HEK293 (cell line): ENCODE results near the gene TACR2.

Source experiments
- HOXA7 ChIP-seq: sonication (generic); formaldehyde crosslinking; IDR thresholded peaks from 2 replicates; pipeline ENCODE4 v1.8.1; 2022; ENCODE audit warnings: missing genetic modification reagents, borderline replicate concordance
- YY1 ChIP-seq: fragments of 450-650 bp; formaldehyde crosslinking; IDR thresholded peaks from 2 replicates; pipeline ENCODE4 v1.5.1; 2018; ENCODE audit warnings: missing biosample characterization, missing genetic modification characterization
- ZBTB17 ChIP-seq: fragments of 450-650 bp; formaldehyde crosslinking; IDR thresholded peaks from 2 replicates; pipeline ENCODE4 v1.5.1; 2016; ENCODE audit warnings: missing biosample characterization, missing genetic modification characterization
- ZNF426 ChIP-seq: fragments of 450-650 bp; formaldehyde crosslinking; IDR thresholded peaks from 2 replicates; pipeline ENCODE4 v1.5.1; 2017; ENCODE audit warnings: missing biosample characterization, missing genetic modification characterization, mild to moderate bottlenecking, inconsistent platforms, moderate library complexity
- ZNF776 ChIP-seq: fragments of 450-650 bp; formaldehyde crosslinking; IDR thresholded peaks from 2 replicates; pipeline ENCODE4 v1.5.0; 2017; ENCODE audit warnings: missing biosample characterization, missing genetic modification characterization, borderline replicate concordance
- TF ChIP-seq, protein P1 (sequence below): fragments of 450-650 bp; formaldehyde crosslinking; IDR thresholded peaks from 2 replicates; pipeline ENCODE4 v1.5.1; 2016; ENCODE audit warnings: missing biosample characterization, missing genetic modification characterization
- TF ChIP-seq, protein P2 (sequence below): sonication (generic); formaldehyde crosslinking; IDR thresholded peaks from 2 replicates; pipeline ENCODE4 v1.8.1; 2022; ENCODE audit warnings: mild to moderate bottlenecking, moderate library complexity, missing genetic modification reagents
- TF ChIP-seq, protein P3 (sequence below): fragments of 450-650 bp; formaldehyde crosslinking; conservative IDR thresholded peaks from 2 replicates; pipeline ENCODE4 v1.5.1; 2016; ENCODE audit warnings: low read depth, missing biosample characterization, missing genetic modification characterization

DNA sequence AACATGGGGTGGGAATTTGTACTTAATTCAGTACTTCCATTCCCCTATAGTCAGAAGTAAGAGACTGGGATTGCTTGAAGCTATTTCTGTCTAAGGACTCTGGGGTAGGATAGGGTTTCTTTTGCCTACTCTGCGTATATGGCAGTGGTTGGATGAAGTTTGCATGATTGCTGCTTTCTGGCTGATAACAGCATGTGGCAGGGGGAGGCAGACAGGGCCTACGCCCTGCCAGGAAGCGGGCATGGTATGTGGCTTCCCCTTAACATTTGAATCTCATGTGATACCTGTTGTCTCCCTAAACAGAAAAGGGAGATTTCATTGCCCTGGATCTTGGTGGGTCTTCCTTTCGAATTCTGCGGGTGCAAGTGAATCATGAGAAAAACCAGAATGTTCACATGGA is 57.1 kb downstream of the TACR2 start:
- TF ChIP-seq YY1 (tag by site-specific recombination) (no peak), ZBTB17 (tag by site-specific recombination) (no peak), HOXA7 (CRISPR knock-in tag) (no peak), ZNF426 (tag by site-specific recombination) (no peak), ZNF776 (tag by site-specific recombination) (no peak)
- TF ChIP-seq, protein P1, sequence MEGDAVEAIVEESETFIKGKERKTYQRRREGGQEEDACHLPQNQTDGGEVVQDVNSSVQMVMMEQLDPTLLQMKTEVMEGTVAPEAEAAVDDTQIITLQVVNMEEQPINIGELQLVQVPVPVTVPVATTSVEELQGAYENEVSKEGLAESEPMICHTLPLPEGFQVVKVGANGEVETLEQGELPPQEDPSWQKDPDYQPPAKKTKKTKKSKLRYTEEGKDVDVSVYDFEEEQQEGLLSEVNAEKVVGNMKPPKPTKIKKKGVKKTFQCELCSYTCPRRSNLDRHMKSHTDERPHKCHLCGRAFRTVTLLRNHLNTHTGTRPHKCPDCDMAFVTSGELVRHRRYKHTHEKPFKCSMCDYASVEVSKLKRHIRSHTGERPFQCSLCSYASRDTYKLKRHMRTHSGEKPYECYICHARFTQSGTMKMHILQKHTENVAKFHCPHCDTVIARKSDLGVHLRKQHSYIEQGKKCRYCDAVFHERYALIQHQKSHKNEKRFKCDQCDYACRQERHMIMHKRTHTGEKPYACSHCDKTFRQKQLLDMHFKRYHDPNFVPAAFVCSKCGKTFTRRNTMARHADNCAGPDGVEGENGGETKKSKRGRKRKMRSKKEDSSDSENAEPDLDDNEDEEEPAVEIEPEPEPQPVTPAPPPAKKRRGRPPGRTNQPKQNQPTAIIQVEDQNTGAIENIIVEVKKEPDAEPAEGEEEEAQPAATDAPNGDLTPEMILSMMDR (tag by site-specific recombination) = no peak
- TF ChIP-seq, protein P2, sequence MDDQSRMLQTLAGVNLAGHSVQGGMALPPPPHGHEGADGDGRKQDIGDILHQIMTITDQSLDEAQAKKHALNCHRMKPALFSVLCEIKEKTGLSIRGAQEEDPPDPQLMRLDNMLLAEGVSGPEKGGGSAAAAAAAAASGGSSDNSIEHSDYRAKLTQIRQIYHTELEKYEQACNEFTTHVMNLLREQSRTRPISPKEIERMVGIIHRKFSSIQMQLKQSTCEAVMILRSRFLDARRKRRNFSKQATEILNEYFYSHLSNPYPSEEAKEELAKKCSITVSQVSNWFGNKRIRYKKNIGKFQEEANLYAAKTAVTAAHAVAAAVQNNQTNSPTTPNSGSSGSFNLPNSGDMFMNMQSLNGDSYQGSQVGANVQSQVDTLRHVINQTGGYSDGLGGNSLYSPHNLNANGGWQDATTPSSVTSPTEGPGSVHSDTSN (CRISPR knock-in tag) = no peak
- TF ChIP-seq, protein P3, sequence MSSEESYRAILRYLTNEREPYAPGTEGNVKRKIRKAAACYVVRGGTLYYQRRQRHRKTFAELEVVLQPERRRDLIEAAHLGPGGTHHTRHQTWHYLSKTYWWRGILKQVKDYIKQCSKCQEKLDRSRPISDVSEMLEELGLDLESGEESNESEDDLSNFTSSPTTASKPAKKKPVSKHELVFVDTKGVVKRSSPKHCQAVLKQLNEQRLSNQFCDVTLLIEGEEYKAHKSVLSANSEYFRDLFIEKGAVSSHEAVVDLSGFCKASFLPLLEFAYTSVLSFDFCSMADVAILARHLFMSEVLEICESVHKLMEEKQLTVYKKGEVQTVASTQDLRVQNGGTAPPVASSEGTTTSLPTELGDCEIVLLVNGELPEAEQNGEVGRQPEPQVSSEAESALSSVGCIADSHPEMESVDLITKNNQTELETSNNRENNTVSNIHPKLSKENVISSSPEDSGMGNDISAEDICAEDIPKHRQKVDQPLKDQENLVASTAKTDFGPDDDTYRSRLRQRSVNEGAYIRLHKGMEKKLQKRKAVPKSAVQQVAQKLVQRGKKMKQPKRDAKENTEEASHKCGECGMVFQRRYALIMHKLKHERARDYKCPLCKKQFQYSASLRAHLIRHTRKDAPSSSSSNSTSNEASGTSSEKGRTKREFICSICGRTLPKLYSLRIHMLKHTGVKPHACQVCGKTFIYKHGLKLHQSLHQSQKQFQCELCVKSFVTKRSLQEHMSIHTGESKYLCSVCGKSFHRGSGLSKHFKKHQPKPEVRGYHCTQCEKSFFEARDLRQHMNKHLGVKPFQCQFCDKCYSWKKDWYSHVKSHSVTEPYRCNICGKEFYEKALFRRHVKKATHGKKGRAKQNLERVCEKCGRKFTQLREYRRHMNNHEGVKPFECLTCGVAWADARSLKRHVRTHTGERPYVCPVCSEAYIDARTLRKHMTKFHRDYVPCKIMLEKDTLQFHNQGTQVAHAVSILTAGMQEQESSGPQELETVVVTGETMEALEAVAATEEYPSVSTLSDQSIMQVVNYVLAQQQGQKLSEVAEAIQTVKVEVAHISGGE (tag by site-specific recombination) = no peak
